ENCODE results near the gene STK11.

The STK11 gene

GRCh38 chr19:1223018-1223855 lies 17.7 kb downstream of the STK11 start:
- DNase-seq, result no peak

GRCh38 chr19:1224047-1224825 lies 18.7 kb downstream of the STK11 start:
- no peak for DNase-seq

GRCh38 chr19:1224847-1225246 lies 19.3 kb downstream of the STK11 start:
- no peak for DNase-seq

GRCh38 chr19:1225440-1226226 lies 20.1 kb downstream of the STK11 start:
- DNase-seq, result no peak

- no peak for DNase-seq
These were observed 20.6 kb downstream of the STK11 start for GRCh38 chr19:1226227-1226518.

GRCh38 chr19:1226522-1227303 lies 21.1 kb downstream of the STK11 start:
- no peak for DNase-seq

- peak in 1 of 56 donors; percentile 62 for DNase-seq
These were observed 21.9 kb downstream of the STK11 start for GRCh38 chr19:1227304-1228054.

- DNase-seq, result no peak
These were observed 22.8 kb downstream of the STK11 start for GRCh38 chr19:1228161-1228957.

- DNase-seq, result no peak
These were observed 23.7 kb downstream of the STK11 start for GRCh38 chr19:1229056-1229923.

- no peak for DNase-seq
These were observed 24.6 kb downstream of the STK11 start for GRCh38 chr19:1229924-1230782.

GRCh38 chr19:1230783-1231489 lies 25.4 kb downstream of the STK11 start:
- no peak for DNase-seq

GRCh38 chr19:1231729-1232637 lies 26.4 kb downstream of the STK11 start:
- DNase-seq, result no peak

GRCh38 chr19:1232652-1233072 lies 27.1 kb downstream of the STK11 start:
- DNase-seq, result no peak

GRCh38 chr19:1233115-1233667 lies 27.6 kb downstream of the STK11 start:
- DNase-seq, result no peak
